ENCODE data around the gene PTGER1.
"Not testable (repeated sequence)": the region's sequence is repeated elsewhere in the genome, so short reads cannot be mapped to it uniquely, and the experiment has no call there.

The PTGER1 gene

DNA sequence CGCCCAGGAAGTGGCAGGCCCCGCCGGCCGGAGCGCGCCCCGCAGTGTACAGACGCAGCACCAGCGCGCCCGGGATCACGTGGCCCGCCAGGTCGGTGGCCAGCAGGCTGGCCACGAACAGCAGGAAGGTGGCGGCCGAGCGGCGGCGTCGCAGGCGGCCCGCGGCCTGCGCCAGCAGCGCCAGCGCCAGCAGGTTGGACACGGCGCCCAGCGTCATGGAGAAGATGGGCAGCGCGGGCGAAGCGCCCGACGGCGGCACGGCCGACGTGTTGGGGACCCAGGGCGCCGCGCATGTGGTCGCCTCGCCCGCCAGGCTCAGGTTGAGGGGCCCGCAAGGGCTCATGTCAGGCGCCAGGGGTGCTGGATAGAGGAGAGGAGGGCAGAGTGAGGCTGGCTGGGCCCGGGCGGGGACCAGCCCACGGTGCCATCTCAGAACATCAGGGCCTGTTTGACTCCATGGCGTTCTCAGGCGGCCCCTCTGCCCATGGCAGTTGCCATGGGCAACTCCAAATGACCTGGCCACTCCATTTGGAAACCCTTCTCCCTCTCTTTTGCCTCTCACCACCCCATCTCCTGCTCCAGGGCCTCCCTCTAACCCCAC lies 1.1 kb downstream of the PTGER1 start:
- DNase-seq: no peak

DNA sequence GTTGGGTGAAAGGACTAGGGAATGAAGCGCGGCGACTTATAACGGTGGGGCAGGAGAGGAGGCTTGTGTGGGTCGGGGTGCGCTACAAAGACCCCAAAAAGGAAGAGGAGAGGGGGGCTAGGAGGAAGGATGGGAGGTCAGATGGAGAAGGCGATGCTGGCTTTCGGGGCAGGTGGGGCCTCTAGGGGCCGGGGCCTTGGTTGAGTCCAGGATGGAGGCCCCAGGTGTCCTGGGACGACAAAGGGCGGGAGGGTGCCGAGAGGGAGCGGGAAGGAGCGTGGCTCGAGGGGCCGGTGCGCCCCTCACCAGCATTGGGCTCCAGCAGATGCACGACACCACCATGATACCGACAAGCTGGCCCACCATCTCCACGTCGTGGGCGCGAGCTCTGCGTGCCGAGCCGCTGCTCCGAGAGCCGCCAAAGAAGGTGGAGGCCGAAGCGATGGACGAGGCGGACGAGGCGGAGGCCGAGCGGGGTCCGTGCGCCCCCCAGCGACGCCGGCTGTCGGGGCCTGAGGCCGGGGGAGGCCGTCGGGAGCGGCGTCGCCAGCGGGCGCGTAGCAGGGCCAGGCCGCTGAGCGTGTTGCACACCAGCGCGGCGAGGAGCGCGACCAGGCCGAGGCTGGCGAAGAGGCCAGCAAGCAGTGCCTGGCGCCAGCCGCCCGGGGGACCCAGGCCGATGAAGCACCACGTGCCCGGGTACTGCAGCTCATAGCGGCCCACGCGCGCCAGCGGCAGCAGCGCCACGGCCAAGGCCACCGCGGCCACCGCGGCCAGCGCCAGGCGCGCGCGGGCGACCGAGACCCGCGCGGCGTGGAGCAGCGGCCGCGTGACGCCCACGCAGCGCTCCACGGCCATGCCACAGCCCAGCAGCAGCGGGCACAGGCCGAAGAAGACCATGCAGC lies 1.8 kb downstream of the PTGER1 start:
- no peak for DNase-seq

DNA sequence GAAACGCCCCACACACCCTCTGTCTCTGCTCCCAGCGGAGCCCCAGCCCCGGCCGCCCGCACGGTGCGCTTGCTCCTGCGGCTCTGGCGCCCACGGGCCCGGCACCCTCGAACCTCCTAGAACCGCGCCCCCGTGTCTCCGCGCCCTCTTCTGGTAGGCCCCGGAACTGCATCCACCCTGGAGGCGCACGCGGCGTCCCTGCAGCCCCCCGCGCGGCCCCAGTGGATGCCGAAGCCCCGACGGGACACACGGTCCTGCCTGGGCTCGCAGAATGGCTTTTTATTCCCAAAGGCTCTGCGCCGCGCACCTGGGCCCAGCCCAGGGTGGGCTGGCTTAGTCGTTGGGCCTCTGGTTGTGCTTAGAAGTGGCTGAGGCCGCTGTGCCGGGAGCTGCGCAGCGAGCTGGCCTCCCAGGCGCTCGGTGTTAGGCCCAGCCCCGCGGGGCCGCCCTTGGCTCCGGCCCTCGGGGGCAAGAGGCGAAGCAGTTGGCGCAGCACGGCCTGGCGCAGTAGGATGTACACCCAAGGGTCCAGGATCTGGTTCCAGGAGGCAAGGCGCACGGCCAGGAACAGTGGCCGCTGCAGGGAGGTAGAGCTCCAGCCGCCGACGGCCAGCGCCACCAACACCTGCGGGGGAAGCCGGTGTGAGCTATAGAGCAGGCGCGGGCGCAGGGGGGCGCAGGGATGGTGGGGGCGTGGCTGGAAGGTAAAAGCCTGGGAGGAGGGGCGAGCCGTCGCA lies 2.8 kb downstream of the PTGER1 start:
- DNase-seq: no peak

DNA sequence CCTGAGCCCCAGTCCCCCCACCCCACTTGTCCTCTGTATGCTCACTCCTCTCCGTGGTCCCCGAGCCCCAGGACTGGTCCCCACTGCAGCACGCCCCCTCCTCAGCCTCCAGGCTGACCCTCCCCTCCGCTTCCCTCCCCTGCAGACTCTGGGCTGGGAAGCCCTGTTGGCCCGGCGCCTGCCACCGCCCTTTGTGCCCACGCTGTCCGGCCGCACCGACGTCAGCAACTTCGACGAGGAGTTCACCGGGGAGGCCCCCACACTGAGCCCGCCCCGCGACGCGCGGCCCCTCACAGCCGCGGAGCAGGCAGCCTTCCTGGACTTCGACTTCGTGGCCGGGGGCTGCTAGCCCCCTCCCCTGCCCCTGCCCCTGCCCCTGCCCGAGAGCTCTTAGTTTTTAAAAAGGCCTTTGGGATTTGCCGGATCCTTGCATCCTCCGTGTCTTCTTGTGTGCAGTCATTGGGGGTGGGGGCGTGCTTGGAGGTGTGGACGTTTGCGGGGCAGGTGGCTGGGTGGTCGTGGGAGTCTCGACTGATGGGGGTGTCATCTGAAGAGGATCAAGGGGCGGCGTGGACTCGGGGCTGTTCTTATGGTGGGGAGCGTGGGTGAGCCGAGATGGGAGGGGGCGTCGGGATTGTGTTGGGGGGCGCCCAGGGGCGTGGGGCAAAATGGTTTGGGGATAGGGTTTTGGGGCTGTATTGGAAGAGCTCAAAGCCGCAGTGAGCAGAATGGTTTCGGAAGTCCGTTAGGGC lies 3.5 kb downstream of the PTGER1 start:
- DNase-seq: no peak

DNA sequence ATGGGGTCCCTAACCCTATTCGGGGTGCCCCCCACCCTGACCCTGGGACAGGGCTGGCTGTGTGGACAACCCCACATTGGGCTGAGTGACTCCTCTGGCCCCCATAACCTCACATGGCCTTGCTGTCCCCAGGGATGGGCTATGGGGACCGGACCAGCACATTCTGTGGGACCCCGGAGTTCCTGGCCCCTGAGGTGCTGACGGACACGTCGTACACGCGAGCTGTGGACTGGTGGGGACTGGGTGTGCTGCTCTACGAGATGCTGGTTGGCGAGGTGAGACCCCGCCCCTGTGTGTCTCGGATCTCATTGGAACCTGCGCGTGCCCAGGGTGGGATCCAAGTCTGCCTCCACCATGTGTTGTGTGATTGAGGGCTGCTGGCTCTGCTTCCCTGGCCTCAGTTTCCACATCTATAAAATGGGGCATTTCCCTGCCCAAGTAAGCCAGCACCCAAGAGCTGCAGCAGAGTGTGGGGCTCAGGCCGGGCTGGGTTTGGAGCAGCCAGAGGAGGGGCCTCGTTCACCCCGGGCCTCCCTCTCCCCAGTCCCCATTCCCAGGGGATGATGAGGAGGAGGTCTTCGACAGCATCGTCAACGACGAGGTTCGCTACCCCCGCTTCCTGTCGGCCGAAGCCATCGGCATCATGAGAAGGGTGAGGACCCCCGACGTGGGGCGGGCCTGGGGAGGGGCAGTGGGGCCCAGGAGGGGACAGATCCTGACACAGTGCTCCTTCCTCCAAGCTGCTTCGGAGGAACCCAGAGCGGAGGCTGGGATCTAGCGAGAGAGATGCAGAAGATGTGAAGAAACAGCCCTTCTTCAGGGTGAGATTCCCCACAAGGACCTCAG lies 4.9 kb downstream of the PTGER1 start:
- no peak for DNase-seq

DNA sequence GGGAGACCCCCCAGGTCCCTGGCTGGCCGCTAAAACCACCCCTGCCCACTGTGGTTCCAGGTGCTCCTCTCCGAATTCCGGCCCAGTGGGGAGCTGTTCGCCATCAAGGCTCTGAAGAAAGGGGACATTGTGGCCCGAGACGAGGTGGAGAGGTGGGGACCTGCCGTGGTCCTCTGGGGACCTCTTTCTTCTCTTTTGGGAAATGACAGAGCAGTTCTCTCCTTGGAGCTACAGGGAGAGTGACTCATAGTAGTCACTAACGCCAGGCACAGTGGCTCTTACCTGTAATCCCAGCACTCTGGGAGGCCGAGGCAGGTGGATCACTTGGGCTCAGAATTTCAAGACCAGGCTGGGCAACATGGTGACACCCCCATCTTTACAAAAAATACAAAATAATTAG lies 7.3 kb downstream of the PTGER1 start:
- DNase-seq: no peak

DNA sequence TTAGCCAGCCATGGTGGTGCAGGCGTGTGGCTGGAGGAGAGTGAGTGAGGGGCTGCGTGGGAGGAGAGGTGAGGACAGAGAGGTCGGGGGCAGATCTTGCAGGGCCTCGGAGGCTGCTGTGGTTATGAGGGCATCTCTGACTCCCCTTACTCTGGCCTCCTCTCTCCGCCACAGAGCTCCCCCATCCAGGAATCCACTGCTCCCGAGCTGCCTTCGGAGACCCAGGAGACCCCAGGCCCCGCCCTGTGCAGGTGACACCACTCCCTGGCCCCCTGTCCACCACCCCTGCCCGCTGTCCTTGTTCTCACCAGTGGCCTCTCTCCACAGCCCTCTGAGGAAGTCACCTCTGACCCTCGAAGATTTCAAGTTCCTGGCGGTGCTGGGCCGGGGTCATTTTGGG lies 7.8 kb downstream of the PTGER1 start:
- DNase-seq: no peak

DNA sequence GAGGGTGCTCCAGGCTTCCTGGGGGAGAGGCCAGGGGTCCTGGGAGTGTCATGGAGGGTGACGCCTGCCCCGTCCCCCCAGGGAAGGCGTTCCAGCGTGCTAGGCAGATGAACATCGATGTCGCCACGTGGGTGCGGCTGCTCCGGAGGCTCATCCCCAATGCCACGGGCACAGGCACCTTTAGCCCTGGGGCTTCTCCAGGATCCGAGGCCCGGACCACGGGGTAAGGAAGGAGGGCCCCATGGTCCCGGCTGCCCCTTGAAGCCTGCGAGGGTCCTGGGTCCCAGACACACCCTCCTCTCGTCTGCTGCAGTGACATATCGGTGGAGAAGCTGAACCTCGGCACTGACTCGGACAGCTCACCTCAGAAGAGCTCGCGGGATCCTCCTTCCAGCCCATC lies 11.4 kb downstream of the PTGER1 start:
- no peak for DNase-seq

DNA sequence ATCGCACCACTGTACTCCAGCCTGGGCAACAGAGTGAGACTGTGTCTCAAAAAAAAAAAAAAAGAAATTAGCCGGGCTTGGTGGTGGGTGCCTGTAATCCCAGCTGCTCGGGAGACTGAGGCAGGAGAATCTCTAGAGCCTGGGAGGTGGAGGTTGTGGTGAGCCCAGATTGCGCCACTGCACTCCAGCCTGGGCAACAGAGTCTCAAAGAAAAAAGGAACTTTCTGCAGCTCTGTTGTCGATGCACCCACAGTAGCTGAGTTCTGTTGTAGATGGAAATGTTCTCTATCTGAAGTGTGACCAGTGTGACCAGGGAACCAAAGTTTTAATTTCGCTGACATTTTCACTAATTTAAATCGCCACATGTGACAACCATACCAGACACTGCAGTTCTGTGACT lies 12.8 kb downstream of the PTGER1 start:
- not testable (repeated sequence) for DNase-seq

DNA sequence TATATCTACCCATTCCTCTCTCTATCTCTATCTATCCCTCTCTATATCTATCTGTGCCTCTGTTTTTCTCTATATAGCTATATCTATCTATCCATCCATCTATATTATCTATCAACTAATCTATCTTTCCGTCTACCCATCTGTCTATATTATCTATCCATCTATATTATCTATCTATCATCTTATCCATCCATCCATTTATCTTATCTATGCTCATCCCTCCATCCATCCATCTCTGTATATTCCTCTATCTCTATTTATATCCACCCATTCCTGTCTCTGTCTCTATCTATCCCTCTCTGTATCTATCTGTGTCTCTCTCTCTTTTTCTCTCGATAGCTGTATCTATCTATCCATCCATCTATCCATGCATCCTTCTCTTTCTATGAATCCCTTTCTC lies 14.2 kb downstream of the PTGER1 start:
- DNase-seq: no peak

DNA sequence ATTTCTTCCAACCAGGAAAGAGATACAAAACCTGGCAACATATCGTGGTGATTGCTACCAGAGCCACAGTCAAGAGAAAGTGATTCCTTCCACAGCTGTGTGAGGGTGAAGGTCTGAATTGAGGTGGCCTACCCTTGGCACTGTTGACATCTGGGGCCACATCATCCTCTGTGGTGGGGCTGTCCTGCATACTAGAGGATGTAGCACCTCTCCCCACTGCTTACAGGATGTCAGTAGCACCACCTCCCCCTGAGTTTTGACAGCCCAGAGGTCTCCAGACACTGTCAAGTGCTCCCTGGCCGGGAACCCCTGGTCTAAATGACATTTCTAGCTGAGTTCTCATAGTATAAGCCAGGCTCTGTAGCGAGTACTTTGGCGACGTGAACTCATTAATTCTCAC lies 15.5 kb downstream of the PTGER1 start:
- no peak for DNase-seq

DNA sequence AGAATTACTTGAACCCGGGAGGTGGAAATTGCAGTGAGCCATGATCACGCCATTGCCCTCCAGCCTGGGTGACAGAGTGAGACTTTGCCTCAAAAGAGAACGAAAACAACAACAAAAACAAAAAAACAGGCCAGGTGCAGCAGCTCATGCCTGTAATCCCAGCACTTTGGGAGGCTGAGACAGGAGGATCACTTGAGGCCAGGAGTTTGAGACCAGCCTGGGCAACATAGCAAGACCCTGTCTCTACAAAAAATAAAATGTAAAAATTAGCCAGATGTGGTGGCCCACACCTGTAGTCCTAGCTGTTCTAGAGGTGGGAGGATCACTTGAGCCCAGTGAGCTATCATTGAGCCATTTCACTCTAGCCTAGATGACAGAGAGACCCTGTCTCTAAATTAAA lies 22.9 kb downstream of the PTGER1 start:
- not testable (repeated sequence) for DNase-seq

DNA sequence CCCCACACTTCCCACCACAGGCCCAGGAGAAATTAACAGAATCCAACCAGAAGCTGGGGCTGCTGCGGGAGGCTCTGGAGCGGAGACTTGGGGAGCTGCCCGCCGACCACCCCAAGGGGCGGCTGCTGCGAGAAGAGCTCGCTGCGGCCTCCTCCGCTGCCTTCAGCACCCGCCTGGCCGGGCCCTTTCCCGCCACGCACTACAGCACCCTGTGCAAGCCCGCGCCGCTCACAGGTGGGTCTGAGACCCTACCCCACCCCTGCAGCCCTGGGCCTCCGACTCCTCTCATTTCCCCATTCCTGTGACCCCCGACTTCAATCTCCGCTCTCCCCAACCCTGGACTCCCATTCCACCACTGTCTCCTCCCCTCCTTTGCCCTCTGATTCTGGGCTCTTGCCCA lies 24.3 kb downstream of the PTGER1 start:
- no peak for DNase-seq

DNA sequence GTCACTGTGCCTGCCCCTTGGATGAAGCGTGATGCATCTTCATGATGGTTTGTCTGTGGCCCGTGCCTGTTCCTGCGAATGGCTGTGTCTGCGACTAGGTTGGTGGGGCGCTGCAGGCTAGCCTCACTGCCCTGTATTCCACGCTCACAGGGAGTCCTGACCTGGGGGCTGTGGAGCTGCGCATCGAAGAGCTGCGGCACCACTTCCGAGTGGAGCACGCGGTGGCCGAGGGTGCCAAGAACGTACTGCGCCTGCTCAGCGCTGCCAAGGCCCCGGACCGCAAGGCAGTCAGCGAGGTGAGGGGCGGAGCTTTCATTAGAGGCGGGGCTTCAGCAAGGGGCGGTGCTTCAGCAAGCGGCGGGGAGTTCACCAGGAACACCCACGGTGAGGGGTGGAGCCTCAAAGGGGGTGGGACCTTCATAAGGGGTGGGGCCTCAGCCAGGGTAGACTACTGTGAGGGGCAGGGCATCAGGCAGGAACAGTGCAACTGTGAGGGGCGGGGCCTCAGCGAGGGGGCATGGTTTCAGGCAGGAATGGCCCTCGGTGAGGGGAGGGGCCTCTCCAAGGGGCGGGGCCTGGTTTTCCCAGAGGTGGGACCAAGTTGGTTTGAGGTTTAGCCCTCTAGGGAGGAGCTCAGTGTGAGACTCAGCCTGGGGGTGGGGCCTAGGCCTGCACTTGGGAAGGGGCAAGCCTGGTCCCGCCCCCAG lies 24.8 kb downstream of the PTGER1 start:
- DNase-seq: no peak

DNA sequence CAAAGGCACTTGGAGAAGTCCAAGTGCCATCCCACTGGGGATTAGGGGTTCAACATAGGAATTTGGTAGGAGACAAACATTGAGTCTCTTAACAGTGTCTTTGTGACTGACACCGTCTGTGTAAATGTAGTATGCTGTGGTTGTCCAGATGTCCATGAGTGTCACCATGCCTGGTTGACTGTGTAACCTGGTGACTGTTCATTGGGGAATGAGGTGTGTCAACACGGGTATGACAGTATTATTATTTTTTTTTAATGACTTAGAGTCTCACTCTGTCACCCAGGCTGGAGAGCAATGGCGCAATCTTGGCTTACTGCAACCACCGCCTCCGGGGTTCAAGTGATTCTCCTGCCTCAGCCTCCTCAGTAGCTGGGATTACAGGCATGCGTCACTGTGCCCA lies 25.8 kb downstream of the PTGER1 start:
- no peak for DNase-seq

DNA sequence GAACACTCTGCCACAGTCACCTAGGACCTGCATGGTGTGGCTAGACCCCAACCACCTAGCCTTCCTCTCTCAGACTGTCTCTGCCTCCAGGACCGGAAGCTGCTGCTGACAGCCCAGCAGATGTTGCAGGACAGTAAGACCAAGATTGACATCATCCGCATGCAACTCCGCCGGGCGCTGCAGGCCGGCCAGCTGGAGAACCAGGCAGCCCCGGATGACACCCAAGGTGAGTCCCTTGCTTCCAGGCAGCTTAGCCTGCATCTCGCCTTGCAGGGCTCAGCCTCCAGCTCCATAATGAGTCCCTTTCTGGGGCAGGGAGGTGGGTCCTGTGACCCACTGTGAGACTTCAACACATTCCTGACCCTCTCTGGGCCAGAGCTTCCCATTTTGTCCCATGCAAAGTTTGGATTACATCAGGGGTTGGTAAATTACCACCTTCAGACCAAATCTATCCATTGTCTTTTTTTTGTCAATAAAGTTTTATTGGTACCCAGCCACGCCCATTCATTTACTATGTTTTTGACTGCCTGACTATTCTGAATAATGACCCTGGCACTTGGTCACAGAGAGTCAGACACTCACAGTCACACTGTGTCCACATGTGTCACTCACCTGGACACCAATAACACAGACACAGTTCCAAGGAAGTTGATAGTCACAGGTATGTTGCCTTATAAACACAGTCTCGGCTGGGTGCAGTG lies 28.7 kb downstream of the PTGER1 start:
- DNase-seq: no peak

DNA sequence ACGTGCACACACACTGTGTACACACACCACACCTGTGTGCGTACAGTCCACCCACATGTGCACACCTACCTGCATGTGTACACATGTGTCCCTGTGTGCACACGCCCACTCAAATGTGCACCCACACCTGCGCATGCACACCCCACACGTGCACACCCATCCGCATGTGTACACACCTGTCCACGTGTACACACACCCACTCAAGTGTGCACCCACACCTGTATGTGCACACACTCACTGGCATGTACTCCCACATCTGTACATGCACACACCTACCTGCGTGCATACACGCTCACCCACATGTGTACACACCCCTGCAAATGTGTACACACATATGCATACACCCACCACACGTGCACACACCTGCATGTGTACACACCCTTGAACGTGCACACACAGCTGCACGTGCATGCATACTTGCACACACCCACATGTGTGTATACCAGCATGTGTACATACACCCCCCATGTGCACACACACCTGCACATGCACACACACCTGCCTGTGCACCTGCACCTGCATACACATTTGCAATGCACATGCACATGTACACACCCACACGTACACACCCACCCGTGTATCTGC lies 31.4 kb downstream of the PTGER1 start:
- no peak for DNase-seq

DNA sequence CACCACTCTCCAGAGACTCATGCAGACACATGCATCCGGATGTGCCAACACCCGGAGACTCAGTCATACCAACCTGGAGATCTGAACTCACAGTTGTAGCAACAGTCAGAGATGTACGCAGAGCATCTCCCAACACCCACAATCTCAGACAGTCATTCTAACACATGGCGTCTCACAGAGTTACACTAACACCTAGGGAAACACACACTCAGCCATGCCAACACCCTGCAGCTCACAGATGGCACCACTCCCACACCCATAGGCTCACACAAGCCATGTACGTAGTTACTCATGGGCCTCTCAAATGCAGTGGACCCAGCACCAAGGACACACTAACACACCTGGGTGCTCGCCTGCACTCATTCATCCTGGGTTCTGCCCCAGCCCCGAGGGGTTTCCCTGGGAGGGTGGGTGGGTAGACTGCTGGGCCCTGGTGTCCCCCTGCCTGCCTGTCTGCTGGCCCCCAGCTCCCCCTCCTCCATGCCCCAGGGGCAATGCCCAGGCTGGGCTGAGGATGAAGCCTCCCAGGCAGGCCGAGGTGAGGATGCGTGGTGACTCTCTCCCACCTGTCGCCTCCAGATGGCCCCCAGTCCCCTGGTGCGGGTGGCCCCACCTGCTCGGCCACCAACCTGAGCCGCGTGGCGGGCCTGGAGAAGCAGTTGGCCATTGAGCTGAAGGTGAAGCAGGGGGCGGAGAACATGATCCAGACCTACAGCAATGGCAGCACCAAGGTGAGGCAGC lies 32.1 kb downstream of the PTGER1 start:
- DNase-seq: no peak

DNA sequence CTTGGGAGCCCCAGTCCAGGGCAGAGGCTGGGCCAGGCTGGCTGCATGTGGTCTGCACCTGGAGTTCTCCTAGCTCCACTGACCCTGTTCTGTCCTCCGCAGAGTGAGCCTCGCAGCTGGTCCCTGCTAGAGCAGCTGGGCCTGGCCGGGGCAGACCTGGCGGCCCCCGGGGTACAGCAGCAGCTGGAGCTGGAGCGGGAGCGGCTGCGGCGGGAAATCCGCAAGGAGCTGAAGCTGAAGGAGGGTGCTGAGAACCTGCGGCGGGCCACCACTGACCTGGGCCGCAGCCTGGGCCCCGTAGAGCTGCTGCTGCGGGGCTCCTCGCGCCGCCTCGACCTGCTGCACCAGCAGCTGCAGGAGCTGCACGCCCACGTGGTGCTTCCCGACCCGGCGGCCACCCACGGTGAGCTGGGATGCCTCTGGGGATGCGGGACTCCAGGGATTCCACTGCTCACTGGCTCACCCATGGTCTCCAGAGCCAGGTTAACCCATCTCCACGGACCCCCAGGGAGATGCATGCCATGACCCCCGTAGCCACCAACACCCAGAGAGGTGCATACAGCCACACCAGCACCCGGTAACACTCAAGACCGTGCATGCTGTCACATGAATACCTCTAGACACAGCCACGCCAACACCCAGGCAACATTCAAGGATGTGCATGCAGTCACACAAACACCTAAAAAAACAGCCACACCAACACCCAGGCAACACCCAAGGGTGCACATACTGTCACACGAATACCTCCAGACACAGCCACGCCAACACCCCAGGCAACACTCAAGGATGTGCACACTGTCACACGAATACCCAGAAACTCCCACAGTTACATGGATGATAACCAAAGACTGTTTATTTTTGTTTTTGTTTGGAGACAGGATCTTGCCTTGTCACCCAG lies 33.9 kb downstream of the PTGER1 start:
- DNase-seq: no peak
